GOT3 (cell line): ENCODE measurements around the gene SCAF8.

Source experiments
- DNase-seq: peaks from one replicate; lab custom pipeline; 2025; ENCODE audit warnings: mixed read lengths; lab: John Stamatoyannopoulos, UW

SCAF8 gene

DNA sequence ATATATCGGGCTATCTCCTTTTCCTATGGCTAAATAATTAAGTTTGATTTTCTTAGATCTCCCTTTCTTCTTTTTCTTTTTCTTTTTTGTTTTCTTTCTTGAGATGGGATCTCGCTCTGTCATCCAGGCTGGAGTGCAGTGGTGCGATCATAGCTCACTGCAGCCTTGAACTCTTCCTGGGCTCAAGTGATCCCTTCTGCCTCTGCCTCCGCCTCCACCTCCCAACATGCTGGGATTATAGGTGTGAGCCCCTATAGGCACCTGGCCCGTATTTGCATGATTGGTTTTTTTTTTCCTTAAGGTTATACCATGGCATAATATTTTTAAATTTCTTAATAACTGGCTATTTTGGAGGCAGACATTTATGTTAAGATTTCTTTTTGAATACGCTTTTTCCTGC lies 106.3 kb downstream of the SCAF8 start:
- DNase-seq, result no peak

DNA sequence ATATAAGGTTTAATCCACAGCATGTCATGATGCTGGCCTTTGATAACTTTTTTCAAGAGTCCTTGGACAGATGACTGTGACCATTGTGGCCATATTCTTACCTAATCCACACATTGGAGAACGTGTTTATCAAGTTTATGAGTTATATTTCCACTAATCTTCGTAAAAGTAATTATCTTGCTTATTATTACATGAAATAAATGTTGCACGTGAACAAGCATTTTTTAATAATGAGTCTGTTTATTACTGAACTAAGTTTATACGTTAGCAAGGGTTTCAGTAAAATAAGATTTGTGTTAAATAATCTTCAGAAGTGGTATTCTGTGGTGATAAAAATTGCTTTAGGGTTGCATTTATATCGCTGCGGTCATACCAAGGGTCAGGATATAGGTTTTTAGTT lies 107.1 kb downstream of the SCAF8 start:
- DNase-seq, result no peak

DNA sequence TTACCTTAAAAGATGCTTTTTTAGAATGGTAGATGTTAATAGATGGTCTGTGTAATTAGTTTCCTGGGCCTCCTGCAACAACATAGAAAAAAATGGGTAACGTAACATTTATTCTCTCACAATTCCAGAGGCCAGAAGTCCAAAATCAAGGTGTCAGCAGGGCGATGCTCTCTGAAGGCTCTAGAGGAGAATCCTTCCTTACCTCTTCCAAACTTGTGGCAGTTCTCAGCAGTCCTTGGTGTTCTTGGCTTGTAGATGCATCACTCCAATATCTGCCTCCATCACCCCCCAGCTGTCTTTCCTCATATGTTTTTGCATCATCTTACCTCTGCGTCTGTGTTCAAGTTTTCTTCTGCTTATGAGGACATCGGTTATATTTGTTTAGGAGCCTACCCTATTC lies 107.9 kb downstream of the SCAF8 start:
- no peak for DNase-seq

DNA sequence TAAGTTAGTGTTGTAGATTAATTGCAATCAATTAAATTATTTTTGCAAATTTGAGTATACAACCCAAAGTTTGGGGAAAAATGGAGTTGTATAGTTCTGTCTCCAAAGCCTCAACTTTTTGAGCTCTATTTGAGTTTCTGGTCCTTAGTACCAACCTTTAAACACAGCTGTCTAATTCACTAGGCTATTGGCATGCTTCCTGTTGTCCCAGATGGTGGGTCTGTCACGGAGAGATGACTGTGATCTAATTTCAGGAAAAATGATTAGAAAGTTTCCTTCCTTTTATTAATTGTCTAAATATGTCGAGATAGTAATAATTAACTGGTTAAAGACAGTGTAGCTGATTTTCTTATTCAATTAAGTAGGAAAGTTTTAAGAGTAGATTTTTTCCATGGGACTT lies 109.6 kb downstream of the SCAF8 start:
- no peak for DNase-seq

DNA sequence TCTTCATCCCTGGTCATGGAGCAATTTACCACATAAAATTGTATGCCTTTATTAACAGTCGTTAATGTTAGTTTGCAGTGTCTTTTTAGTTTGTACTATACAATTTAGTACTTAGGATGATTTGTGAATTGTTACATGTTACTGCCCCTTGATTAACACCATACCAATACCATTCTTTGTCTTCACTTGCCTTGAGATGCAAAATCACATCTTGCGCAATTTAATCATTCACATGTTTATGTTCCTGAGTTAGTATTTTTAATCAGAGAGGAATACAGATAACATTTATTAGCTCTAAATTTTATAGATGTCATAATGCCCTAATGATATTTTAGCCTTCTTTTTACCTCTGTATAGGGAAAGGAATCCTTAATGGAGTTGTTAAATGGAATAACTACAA lies 114.1 kb downstream of the SCAF8 start:
- DNase-seq, result no peak

DNA sequence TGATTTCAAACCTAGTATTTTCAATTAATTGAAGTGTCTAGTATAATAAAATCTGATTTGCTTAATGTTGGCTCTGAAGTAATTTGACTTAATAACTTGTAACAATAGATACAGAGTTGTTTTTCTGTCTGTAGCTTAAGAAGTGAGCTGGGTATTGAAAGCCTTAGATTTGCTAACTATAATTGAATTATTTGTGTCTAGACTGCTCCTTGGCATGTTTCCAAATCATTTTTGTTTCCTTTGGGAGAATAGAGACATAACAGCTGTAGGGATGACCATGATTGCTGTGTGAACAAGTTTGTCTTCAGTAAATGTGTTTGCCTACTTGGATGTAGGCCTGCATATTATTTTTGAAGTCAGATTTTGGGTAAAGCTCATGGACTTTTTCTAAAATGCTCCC lies 115.4 kb downstream of the SCAF8 start:
- no peak for DNase-seq

DNA sequence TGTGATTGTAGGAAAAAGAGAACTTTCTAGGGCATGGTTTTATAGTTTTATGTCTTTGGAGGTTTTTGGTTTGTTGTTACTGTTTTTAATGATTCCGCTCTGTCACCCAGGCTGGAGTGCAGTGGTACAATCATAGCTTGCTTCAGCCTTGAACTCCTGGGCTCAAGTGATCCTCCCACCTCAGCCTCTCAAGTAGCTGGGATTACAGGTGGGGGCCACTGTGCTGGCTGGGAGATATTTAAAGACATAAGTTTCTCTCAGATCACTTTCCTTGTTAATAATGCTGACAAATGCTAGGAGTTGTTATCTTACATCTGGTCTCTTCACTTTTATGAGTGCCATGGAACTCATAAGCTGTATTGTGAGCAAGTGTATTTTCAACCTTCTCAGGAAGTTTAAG lies 116.3 kb downstream of the SCAF8 start:
- DNase-seq, result no peak

DNA sequence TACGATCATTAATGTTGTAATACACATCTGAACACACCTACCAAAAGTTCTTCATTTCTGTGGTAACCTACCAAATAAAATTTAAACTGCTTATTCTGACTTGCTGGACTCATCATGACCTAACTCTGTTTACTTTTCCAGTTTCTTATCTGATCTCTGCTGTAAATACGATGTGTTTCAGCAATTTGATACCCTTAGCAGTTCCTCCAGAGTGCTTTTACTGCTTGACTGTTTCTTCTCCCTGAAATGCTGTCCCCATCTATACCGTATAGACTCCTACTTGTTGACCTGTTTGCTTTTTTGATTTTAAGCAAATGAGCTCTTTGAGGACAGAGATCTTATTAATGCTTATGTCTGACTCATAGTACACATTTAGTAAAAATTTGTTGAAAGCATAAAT lies 119.5 kb downstream of the SCAF8 start:
- DNase-seq, result no peak

DNA sequence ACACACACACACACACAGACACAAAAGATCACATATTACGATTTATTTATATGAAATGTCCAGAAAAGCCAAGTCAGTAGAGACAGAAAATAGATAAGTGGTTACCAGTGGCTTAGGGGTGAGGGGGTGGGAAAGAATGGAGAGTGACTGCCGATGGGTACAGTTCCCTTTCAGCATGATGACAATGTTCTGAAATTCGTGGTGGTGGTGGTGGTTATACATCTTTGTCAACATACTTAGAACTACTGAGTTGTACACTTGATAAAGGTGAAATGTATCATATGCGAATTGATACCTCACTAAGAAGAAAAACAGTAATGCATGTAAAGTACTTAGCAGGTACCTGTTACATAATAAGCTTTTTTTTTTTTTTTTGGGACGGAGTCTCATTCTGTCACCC lies 124.3 kb downstream of the SCAF8 start:
- no peak for DNase-seq

DNA sequence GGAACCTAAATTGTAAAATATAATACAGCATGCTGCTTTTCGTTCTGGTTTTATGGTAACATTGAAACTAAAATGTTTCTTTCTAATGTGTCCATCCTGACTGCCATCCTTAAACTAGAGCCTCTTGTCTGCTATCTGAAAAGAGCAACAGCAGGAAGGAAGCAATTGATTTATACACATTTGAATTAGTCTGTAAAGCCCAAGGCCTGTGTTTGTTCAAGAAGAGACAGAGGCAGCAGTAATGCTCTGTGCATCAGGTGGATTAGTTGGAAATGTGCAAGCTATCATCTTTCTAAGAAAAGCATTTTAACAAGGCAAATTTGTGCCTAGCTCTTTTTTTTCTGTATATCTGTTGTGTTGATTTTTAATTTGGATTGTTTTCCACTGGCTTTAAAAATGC lies 128.6 kb downstream of the SCAF8 start:
- DNase-seq, result no peak

DNA sequence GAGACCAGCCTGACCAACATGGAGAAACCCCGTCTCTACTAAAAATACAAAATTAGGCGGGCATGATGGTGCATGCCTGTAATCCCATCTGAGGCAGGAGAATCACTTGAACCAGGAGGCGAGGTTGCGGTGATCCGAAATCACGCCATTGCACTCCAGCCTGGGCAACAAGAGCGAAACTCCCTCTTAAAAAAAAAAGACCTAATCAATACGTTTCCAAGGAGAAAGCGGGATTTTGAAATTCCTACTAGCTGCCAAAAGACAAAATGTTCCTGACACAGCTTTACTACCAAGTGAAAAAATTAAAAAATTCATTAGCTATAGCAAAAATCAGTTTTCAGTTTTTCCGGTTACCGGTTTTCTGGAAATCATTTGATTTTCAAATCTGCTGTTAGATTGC lies 129.3 kb downstream of the SCAF8 start:
- DNase-seq, result no peak

DNA sequence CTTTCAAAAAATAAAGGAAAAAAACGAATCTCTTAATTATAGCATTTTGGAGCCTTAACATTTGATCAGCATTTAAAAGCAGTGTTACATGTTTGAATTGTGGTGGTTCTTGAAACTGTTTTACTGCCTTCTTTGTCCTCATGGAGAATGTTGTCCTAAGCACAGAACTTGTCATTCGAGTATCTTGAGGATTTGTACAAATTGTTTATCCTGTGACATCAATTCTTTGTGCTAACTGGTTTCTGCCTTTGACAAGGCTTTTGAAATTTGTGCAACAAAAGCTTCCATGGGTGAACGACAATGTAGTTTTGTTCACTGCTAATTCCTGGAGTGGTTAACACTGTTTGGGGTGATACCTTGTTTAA lies 130.8 kb downstream of the SCAF8 start:
- no peak for DNase-seq

DNA sequence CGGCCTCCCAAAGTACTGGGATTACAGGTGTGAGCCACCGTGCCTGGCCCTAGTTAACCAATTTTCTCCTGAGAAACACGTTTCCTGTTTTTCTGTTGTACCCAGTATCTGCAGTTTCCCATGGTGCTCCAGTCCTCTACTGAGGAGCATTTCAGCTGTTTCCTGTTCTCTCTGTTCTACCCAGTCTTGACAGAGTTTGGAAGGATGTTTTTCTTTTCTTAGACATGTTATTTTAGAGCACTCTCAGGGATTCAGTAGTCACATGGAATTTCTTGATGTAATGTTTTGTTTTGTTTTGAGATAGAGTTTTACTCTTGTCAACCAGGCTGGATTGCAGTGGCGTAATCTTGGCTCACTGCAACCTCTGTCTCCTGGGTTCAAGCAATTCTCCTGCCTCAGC lies 132.1 kb downstream of the SCAF8 start:
- no peak for DNase-seq

DNA sequence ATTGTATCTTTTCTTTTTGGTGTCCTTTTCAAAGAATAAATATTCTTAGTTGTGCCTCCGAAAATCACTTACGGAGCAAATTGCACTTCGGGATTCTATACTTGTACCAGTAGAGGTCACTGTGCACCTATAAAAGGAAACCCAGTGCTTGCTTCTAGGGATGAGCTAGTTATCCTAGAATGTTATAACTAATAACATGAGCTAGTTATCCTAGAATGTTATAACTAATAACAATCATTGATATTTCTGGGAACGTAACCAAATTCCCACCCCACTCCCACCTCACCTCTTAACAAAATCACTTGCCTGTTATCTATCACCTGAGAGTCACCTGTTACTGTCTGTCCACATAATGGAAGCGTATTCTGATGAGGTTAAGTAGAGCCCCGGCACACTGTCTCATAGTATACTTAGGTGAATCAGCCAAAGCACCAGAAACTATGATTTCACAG lies 135.0 kb downstream of the SCAF8 start:
- no peak for DNase-seq

DNA sequence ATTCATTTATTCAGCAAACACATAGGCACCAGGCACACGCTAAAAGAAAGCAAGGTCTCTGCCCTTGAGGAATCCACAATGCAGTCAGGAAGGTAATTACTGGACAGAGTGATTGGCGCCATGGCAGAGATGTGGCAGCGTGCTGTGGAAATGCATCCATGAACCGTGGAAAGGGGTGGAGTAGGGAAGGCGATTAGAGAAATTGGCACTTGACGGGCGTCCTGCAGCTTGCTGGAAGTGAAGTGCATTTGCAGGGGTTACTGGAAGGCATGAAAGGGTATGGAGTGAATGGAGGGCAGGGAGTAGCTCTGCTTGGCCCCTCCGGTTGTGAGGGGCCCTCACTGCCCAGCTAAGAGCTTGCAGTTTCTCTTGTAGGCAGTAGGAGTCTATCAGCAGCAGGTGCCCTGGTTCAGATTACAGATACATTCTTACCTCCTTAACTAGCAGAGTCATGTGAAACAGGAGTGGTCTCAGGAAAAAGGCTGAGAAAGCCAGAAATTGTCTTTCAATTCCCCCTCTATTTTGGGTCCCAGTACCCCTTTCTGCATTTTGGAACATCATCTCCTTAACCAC lies 139.4 kb downstream of the SCAF8 start:
- DNase-seq, result no peak

DNA sequence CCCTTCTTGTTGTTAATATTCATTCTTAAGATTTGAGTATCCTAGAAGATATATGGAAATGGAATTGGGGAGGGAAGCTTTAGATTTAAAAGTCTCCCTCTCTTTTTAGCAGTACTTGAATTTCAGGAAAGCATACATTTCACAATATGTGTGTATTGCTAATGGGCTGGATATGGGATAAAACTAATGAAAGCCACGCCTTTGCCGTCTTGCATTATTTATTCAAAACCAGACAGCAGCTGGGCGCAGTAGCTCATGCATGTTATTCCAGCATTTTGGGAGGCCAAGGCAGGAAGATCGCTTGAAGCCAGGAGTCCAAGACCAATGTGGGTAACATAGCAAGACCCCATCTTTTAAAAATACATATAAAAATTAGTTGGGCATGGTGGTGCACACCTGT lies 140.3 kb downstream of the SCAF8 start:
- DNase-seq, result no peak

DNA sequence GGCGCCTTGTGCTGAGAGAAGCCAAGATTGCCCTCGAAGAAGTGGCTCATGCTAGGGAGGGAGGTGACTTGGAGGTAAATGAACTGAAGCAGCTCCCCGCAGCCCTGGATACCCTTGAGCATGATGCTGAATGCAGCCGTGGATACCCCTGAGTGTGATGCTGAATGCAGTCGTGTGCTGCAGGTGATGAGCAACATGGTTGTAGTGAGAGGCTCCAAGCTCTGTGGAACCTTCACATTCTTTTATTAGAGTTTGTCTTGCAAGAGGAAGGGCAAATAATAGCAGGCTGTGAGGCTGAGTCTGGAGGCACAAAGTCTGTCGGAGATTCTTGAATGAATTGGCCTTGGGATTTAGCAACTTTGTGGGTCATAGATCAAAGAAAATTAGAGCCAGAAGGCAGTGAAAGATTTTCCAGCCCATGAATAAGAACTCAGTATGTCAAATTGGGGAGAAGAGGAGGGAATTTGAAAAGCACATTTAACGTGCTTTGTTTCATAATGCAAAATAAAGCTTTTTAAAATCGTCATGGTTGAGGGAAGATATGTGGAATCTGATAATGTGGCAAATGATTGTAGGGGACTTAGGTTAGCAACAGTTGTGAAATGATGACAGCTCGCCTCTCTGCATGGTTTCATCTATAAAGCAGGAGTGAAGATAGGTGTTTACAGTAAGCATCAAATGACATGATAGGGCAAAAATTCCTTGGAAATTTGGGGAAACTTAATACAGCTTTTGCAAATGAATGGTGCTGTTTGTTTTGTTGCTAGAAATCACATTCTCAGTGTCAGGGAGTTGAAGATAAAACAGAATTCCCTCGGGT lies 141.8 kb downstream of the SCAF8 start:
- no peak for DNase-seq

DNA sequence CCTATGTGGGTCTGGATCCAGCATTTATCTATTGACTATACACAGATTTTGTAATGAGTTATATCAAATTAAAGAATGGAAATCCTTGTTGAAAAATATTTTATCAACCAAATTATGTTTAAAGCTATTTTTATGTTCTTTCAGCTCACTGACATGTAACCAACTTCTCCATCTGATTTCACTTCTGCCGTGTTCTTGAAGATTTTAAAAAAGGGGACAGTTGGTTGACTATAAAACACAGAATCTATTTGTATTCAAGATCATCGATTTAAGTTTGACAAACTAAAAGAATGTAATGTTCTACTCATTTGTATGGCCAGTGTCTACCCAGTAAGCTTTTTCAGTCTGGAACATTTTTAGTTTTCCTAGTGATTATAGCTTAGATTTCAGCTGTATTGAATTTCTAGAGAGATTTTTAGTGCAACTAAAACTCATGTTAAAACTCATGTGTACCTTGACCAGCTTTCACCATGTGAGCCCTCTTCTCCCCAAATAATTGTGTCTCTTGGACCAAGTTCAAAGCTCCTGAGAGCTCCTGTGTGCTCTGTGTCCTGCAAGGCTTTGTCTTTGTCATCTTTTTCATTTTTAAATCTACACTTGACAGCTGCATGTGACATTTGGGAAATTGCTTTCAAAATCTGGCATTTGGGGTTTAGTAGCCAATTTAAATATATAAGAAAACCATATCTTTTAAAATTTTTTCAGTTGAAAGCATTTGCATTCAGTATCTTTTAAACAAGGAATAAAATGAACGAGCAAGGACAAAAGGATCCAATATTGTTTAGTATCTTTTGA lies 143.5 kb downstream of the SCAF8 start:
- DNase-seq, result no peak

DNA sequence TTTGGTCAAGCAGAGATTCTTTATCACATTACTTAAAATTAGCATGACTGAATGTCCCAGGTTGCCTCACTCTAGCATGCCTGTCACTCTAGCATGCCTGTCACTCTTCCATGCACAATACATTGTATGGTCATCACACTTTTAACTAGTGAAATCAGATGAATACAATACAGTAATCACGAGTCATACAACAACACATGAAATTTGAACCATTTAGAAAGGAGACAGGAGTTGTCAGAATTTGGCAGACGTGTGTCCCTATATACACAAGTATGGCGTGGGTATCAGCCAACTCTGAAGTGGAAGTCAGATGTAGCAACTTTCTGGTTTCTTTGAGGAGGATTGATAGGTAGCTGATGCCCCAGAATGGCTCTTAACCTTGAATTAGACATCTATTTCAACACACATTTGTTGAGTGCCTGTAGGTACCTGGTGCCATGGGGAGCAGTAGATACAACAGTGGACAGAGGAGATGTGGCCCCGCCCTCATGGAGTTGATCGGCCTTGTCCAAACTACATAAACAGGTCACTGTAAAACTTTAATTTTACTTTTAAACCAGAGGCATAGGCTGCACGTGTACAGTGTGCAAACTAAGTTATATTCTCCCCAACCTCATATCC lies 145.8 kb downstream of the SCAF8 start:
- no peak for DNase-seq

DNA sequence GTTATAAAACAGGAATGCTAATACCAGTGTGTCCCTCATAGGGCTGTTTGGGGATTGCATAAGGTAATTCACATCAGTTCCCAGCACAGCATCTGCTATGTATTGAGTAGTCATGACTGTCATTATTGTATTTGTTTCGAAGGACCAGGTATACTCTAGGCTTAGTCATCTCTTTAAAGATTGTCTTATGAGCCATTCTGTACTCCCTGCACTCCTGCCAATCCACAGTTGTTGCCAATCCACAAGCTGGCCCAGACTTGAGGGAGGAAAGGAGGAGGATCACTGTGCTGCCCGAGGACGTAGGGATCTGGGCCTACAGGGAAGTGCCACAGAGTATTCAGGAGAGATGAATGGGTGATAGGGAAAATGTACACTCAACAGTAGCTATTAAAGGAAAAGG lies 148.9 kb downstream of the SCAF8 start:
- no peak for DNase-seq
